ENCODE measurements around the gene BANP.
"Not testable (repeated sequence)": the region's sequence is repeated elsewhere in the genome, so short reads cannot be mapped to it uniquely, and the experiment has no call there.

BANP gene

GRCh38 chr16:88091221-88091971, 140.2 kb downstream of the BANP start:
- not testable (repeated sequence) for H3K4me1 ChIP-seq (ENCODE audit: low read depth, poor library complexity, severe bottlenecking); H2AFZ ChIP-seq (ENCODE audit: low read depth); H3K27me3 ChIP-seq (ENCODE audit: insufficient read depth, low read depth); H3K27ac ChIP-seq; H3K9ac ChIP-seq; H3K36me3 ChIP-seq (ENCODE audit: insufficient read depth); H4K20me1 ChIP-seq (ENCODE audit: insufficient read depth); H3K4me2 ChIP-seq; H3K79me2 ChIP-seq (ENCODE audit: insufficient read depth, low read depth); H3K4me3 ChIP-seq (IDR thresholded peaks at IDR 0.05; ENCODE audit: insufficient read depth, low read depth, low read length)

DNA sequence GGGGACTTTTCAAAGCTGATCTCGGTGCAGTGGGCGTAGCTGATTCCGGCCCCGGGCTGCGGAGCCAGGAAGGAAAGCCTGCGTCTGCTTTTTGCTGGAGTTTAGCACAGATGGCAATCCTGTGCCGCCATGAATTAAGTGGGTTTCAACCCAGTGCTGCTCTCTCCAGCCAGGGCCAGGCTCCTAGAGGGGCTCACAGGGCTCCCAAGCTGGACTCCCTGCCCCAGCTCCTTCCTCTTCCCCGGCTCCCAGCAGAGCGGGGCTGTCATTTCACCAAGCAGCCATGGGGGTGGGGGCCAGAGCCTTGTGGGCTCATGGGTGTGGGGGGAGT, 140.7 kb downstream of the BANP start:
- not testable (repeated sequence) for H3K36me3 ChIP-seq (ENCODE audit: insufficient read depth); H3K4me1 ChIP-seq (ENCODE audit: low read depth, poor library complexity, severe bottlenecking); H2AFZ ChIP-seq (ENCODE audit: low read depth); H3K9ac ChIP-seq; H3K27ac ChIP-seq; H3K4me2 ChIP-seq; H3K79me2 ChIP-seq (ENCODE audit: insufficient read depth, low read depth); H3K27me3 ChIP-seq (ENCODE audit: insufficient read depth, low read depth); H4K20me1 ChIP-seq (ENCODE audit: insufficient read depth); H3K4me3 ChIP-seq (IDR thresholded peaks at IDR 0.05; ENCODE audit: insufficient read depth, low read depth, low read length)

DNA sequence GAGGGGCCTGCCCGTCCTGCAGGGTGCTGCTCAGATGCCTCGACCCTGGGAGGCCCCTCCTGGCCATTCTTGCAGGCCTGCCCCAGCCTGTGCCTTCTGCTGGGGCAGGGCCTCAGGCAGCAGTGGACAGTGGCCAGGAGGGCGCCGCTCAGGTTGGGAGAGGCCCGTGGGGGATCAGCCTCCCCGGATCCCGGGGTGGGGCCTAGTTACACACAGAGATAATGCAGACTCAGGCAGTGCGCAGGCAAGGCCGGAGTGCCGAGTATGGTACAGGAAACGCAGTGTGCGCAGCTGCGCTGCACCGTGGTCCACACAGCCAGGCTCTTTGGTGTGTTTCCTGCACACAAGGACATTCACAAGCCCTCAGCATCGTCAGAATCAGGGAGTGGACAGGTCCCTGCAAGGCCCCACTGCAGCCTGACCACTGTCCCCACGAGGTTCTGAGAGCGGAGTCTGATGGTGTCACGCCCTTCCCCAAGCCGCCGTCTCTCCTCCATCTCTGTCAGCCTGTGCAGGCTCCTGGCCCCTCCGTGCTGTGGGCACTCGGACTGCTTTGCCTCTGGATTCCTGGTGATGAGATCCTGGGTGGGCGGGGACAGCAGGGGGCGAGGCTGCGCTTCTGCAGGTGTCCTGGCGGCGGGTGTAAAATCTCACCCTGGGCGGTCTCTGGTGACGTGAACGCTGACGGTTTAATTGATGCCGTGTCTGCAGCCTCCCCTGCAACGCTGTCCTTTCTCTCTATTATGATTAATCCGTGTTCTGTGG, 141.7 kb downstream of the BANP start:
- H3K36me3 ChIP-seq (ENCODE audit: insufficient read depth); H3K4me3 ChIP-seq (IDR thresholded peaks at IDR 0.05; ENCODE audit: insufficient read depth, low read depth, low read length); H2AFZ ChIP-seq (ENCODE audit: low read depth); H3K4me2 ChIP-seq; H3K27ac ChIP-seq; H3K27me3 ChIP-seq (ENCODE audit: insufficient read depth, low read depth); H3K4me1 ChIP-seq (ENCODE audit: low read depth, poor library complexity, severe bottlenecking); H3K9ac ChIP-seq; H4K20me1 ChIP-seq (ENCODE audit: insufficient read depth); H3K79me2 ChIP-seq (ENCODE audit: insufficient read depth, low read depth): not testable (repeated sequence)

DNA sequence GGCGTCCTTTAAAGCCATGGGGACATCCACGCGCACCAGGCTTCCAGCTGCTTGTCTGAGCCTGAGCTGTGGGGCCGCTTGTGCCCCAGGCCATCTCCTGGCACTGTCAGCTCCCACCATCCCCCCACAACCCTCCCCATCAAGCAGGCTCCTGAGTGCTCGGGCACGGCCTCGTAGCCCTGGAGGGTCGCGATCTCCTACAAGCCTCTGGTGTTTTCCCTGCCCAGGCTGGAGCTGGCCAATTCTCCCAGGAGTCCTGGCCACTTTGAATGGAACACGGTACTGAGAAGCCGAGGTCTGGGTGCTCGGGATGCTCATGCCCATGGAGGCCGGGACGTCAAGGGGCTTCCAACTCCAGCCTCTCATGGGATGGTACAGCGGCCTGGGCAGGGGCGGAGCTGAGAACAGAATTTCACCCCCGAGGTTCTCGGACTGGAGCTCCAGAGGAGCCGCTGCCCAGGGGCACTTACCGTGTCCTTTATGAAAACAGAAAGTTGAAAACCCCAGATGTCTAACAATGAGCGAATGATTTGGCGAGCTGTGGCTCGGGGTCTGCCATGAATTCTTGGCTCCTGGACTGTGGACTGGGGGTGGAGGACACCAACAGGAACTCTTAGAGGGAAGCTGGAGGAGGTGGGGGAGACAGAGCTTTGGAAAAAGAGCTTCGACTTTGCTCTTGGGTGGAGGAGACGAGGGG, 142.5 kb downstream of the BANP start:
- not testable (repeated sequence) for H3K79me2 ChIP-seq (ENCODE audit: insufficient read depth, low read depth); H3K27ac ChIP-seq; H2AFZ ChIP-seq (ENCODE audit: low read depth); H3K4me1 ChIP-seq (ENCODE audit: low read depth, poor library complexity, severe bottlenecking); H3K4me3 ChIP-seq (IDR thresholded peaks at IDR 0.05; ENCODE audit: insufficient read depth, low read depth, low read length); H3K4me2 ChIP-seq; H4K20me1 ChIP-seq (ENCODE audit: insufficient read depth); H3K36me3 ChIP-seq (ENCODE audit: insufficient read depth); H3K9ac ChIP-seq; H3K27me3 ChIP-seq (ENCODE audit: insufficient read depth, low read depth)

DNA sequence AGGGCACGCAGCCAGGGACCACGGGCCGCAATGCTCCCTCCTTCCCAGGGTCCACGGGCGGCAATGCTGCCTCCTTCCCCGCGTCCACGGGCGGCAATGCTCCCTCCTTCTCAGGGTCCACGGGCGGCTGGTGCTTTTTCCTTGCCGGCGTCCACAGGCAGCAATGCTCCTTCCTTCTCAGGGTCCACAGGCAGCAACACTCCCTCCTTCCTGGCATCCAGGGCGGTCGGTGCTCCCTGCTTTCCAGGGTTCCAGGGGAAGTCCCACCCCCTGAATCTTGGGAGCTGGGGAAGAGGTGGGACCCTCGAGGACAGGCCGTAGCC, 143.0 kb downstream of the BANP start:
- H3K9ac ChIP-seq; H3K27me3 ChIP-seq (ENCODE audit: insufficient read depth, low read depth); H3K27ac ChIP-seq; H3K79me2 ChIP-seq (ENCODE audit: insufficient read depth, low read depth); H2AFZ ChIP-seq (ENCODE audit: low read depth); H3K4me1 ChIP-seq (ENCODE audit: low read depth, poor library complexity, severe bottlenecking); H4K20me1 ChIP-seq (ENCODE audit: insufficient read depth); H3K4me3 ChIP-seq (IDR thresholded peaks at IDR 0.05; ENCODE audit: insufficient read depth, low read depth, low read length); H3K36me3 ChIP-seq (ENCODE audit: insufficient read depth); H3K4me2 ChIP-seq: not testable (repeated sequence)

GRCh38 chr16:88094900-88095299, 143.7 kb downstream of the BANP start:
- not testable (repeated sequence) for H3K9ac ChIP-seq; H3K4me1 ChIP-seq (ENCODE audit: low read depth, poor library complexity, severe bottlenecking); H2AFZ ChIP-seq (ENCODE audit: low read depth); H3K4me3 ChIP-seq (IDR thresholded peaks at IDR 0.05; ENCODE audit: insufficient read depth, low read depth, low read length); H3K27me3 ChIP-seq (ENCODE audit: insufficient read depth, low read depth); H3K4me2 ChIP-seq; H3K79me2 ChIP-seq (ENCODE audit: insufficient read depth, low read depth); H3K36me3 ChIP-seq (ENCODE audit: insufficient read depth); H3K27ac ChIP-seq; H4K20me1 ChIP-seq (ENCODE audit: insufficient read depth)

GRCh38 chr16:88096659-88097058, 145.4 kb downstream of the BANP start:
- not testable (repeated sequence) for H2AFZ ChIP-seq (ENCODE audit: low read depth); H3K4me3 ChIP-seq (IDR thresholded peaks at IDR 0.05; ENCODE audit: insufficient read depth, low read depth, low read length); H4K20me1 ChIP-seq (ENCODE audit: insufficient read depth); H3K4me2 ChIP-seq; H3K4me1 ChIP-seq (ENCODE audit: low read depth, poor library complexity, severe bottlenecking); H3K27ac ChIP-seq; H3K27me3 ChIP-seq (ENCODE audit: insufficient read depth, low read depth); H3K36me3 ChIP-seq (ENCODE audit: insufficient read depth); H3K9ac ChIP-seq; H3K79me2 ChIP-seq (ENCODE audit: insufficient read depth, low read depth)

DNA sequence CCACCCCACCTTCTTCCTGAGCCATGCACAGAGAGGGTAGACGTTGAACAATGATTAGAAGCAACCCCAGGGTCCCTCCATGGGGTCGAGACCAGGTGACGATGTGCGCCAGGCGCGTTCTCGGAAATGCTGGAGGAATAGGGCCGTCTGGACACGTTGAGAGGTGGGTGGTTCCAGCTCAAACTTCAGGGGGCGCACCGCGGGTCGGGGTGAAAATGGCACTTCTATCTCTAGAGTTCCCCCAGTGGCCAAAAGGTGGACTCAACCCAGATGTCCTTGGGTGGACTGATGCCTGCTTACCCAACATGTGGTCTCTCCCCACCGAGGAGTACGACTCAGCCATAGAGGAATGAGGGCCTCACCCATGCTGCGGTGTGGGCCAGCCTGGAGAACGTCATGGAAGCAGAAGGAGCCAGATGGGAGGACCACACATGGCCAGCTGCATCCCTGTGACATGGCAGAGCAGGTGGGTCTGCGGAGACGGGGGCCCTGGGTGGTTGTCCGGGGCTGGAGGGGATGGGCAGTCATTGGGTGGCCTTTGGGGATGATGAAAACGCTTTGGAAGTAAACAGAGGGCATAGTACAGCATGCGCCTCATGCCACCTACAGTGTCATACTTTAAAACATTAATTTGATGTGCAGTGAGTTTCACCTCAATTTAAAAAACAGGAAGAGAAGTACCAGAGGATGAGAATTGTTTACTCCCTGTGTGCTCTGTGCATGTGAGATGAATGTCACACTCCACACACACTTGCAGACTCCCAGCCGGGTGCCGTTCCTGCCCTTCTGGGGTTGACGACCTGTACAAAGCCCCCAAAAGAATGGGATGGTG, 147.7 kb downstream of the BANP start:
- peaks cover 12% of the 10 kb centered on the region; the same call in 1 of the 2 replicates for H3K27me3 ChIP-seq (ENCODE audit: insufficient read depth, low read depth)
- H3K79me2 ChIP-seq (ENCODE audit: insufficient read depth, low read depth); H2AFZ ChIP-seq (ENCODE audit: low read depth); H3K27ac ChIP-seq; H4K20me1 ChIP-seq (ENCODE audit: insufficient read depth); H3K36me3 ChIP-seq (ENCODE audit: insufficient read depth); H3K4me2 ChIP-seq; H3K4me3 ChIP-seq (IDR thresholded peaks at IDR 0.05; ENCODE audit: insufficient read depth, low read depth, low read length); H3K9ac ChIP-seq; H3K4me1 ChIP-seq (ENCODE audit: low read depth, poor library complexity, severe bottlenecking): not testable (repeated sequence)

Measured in KMS-11 (cell line).